Activated T-helper 17 cell treated with anti-CD3 and anti-CD28 coated beads, Interleukin-2, amount 50 U/mL, for 72 hours (primary cell): ENCODE results near the gene PTGER4. TPM values are rescaled to one million over a fixed set of nuclear protein-coding genes. Genes with fewer than 3 reads are reported as not detected.
"Not testable (repeated sequence)": the region's sequence is repeated elsewhere in the genome, so short reads cannot be mapped to it uniquely, and the experiment has no call there.

Experiments
- ATAC-seq: fragments of 150-1000 bp; cut with Tn5 transposase; replicated peaks from 2 replicates; pipeline ENCODE4 v1.10.0; 2021; ENCODE audit warnings: mild to moderate bottlenecking, moderate library complexity
- H3K27ac Mint-ChIP-seq: one replicate; pipeline ENCODE4 v1.8.0; 2022; ENCODE audit warnings: mixed read lengths
- H3K27me3 Mint-ChIP-seq: one replicate; pipeline ENCODE4 v1.8.0; 2022; ENCODE audit warnings: mixed read lengths
- H3K36me3 Mint-ChIP-seq: one replicate; pipeline ENCODE4 v1.8.0; 2022; ENCODE audit warnings: low read depth, mild to moderate bottlenecking, mixed read lengths
- H3K4me1 Mint-ChIP-seq: one replicate; pipeline ENCODE4 v1.8.0; 2022; ENCODE audit warnings: mixed read lengths
- H3K4me3 Mint-ChIP-seq: one replicate; pipeline ENCODE4 v1.8.0; 2022; ENCODE audit warnings: mild to moderate bottlenecking, mixed read lengths
- H3K9me3 Mint-ChIP-seq: one replicate; pipeline ENCODE4 v1.8.0; 2022; ENCODE audit warnings: mixed read lengths
- total RNA-seq, 2 donors: library from RNA; stranded (reverse); gene quantifications; one replicate each; pipeline ENCODE4 v1.2.3, GENCODE V29; 2022

Gene PTGER4
- total RNA-seq, 2 donors from 2014 or later, result 42.6 to 100 TPM

DNA sequence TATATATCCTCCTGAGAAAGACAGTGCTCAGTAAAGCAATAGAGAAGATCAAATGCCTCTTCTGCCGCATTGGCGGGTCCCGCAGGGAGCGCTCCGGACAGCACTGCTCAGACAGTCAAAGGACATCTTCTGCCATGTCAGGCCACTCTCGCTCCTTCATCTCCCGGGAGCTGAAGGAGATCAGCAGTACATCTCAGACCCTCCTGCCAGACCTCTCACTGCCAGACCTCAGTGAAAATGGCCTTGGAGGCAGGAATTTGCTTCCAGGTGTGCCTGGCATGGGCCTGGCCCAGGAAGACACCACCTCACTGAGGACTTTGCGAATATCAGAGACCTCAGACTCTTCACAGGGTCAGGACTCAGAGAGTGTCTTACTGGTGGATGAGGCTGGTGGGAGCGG is 12.2 kb downstream of the PTGER4 start:
- peak overlapping the region; percentile 92 for H3K4me3 Mint-ChIP-seq
- no peaks in the 10 kb centered on the region for H3K27me3 Mint-ChIP-seq
- no peaks in the 10 kb centered on the region for H3K9me3 Mint-ChIP-seq
- peaks cover 36% of the 10 kb centered on the region for H3K4me1 Mint-ChIP-seq
- H3K27ac Mint-ChIP-seq, result peak overlapping the region; percentile 58
- H3K36me3 Mint-ChIP-seq, result peaks cover 96% of the 10 kb centered on the region
- ATAC-seq, result no peak

GRCh38 chr5:40694433-40694832 is 14.7 kb downstream of the PTGER4 start:
- H3K27ac Mint-ChIP-seq, result peak overlapping the region; percentile 25
- peaks cover 96% of the 10 kb centered on the region for H3K36me3 Mint-ChIP-seq
- ATAC-seq, result no peak
- no peaks in the 10 kb centered on the region for H3K27me3 Mint-ChIP-seq
- H3K4me1 Mint-ChIP-seq, result peaks cover 20% of the 10 kb centered on the region
- no peak overlapping the region for H3K4me3 Mint-ChIP-seq
- no peaks in the 10 kb centered on the region for H3K9me3 Mint-ChIP-seq

- no peak for ATAC-seq
- Mint-ChIP-seq H3K36me3 (peaks cover 93% of the 10 kb centered on the region), H3K4me3 (no peak overlapping the region), H3K9me3 (peaks cover 19% of the 10 kb centered on the region), H3K27me3 (no peaks in the 10 kb centered on the region), H3K27ac (no peak overlapping the region), H3K4me1 (peaks cover 5% of the 10 kb centered on the region)
These were observed 20.5 kb downstream of the PTGER4 start for GRCh38 chr5:40700116-40700782.

DNA sequence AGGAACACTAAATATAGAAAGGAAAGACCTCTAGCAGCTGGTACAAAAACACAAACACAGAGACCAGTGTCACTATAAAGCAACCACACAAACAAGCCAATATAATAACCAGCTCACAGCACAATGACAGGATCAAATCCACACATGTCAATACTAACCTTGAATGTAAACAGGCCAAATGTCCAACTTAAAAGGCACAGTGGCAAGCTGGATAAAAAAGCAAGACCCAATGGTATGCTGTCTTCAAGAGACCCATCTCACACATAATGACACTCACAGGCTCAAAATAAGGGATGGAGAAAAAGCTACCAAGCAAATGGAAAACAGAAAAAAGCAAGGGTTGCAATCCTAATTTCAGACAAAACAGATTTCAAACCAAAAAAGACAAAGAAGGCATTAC is 22.3 kb downstream of the PTGER4 start:
- peaks cover 26% of the 10 kb centered on the region for H3K9me3 Mint-ChIP-seq
- H3K27ac Mint-ChIP-seq, ATAC-seq, H3K27me3 Mint-ChIP-seq, H3K4me1 Mint-ChIP-seq, H3K4me3 Mint-ChIP-seq: not testable (repeated sequence)
- H3K36me3 Mint-ChIP-seq, result peaks cover 79% of the 10 kb centered on the region

DNA sequence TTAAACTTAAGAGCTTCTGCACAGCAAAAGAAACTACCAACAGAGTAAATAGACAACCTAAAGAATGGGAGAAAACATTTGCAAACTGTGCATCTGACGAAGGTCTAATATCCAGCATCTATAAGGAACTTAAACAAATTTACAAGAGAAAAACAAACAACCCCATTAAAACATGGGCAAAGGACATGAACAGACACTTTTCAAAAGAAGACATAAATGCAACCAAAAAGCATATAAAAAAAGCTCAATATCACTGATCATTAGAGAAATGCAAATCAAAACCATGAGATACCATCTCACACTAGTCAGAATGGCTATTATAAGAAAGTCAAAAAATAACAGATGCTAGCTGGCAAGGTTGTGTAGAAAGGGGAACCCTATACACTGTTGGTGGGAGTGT is 25.8 kb downstream of the PTGER4 start:
- peaks cover 34% of the 10 kb centered on the region for H3K9me3 Mint-ChIP-seq
- ATAC-seq, H3K4me3 Mint-ChIP-seq: not testable (repeated sequence)

GRCh38 chr5:40710575-40710974 is 30.9 kb downstream of the PTGER4 start:
- not testable (repeated sequence) for H3K27me3 Mint-ChIP-seq, H3K4me1 Mint-ChIP-seq, H3K27ac Mint-ChIP-seq, H3K4me3 Mint-ChIP-seq, ATAC-seq
- Mint-ChIP-seq H3K36me3 (peaks cover 57% of the 10 kb centered on the region), H3K9me3 (peaks cover 11% of the 10 kb centered on the region)

More for the DNA sequence above, 25.8 kb downstream of the PTGER4 start:
- not testable (repeated sequence) for H3K27ac Mint-ChIP-seq, H3K4me1 Mint-ChIP-seq, H3K27me3 Mint-ChIP-seq
- H3K36me3 Mint-ChIP-seq, result peaks cover 73% of the 10 kb centered on the region

GRCh38 chr5:40714001-40714400 is 34.3 kb downstream of the PTGER4 start:
- H3K4me3 Mint-ChIP-seq, result no peak overlapping the region
- H3K27ac Mint-ChIP-seq, result no peak overlapping the region
- no peak for ATAC-seq
- no peaks in the 10 kb centered on the region for H3K27me3 Mint-ChIP-seq
- H3K9me3 Mint-ChIP-seq, result no peaks in the 10 kb centered on the region
- peaks cover 64% of the 10 kb centered on the region for H3K36me3 Mint-ChIP-seq
- H3K4me1 Mint-ChIP-seq, result peaks cover 6% of the 10 kb centered on the region

DNA sequence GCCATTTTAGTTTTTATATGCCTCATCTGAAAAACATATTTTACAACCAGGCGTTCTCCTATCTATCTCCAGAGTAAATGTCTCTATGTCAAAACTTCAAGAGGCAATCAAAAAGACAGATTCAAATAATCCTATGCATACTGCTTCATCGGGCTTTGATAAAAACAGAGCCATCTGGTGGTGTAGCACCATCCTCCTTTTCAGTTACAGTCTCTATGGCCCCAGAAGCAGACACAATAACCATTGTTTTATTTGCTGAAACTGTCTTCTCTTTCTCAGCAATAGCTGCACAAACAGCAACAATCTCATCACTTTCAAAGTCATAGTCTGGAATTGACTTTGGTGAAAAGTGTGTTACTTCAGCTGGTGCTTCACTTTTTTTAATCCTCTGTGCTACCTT is 36.3 kb downstream of the PTGER4 start:
- no peaks in the 10 kb centered on the region for H3K27me3 Mint-ChIP-seq
- no peaks in the 10 kb centered on the region for H3K9me3 Mint-ChIP-seq
- H3K27ac Mint-ChIP-seq, result no peak overlapping the region
- peaks cover 63% of the 10 kb centered on the region for H3K36me3 Mint-ChIP-seq
- peaks cover 6% of the 10 kb centered on the region for H3K4me1 Mint-ChIP-seq
- no peak for ATAC-seq
- no peak overlapping the region for H3K4me3 Mint-ChIP-seq

- Mint-ChIP-seq H3K9me3 (no peaks in the 10 kb centered on the region), H3K4me1 (peaks cover 6% of the 10 kb centered on the region), H3K36me3 (peaks cover 63% of the 10 kb centered on the region), H3K4me3 (no peak overlapping the region), H3K27ac (no peak overlapping the region), H3K27me3 (no peaks in the 10 kb centered on the region)
- ATAC-seq, result no peak
These were observed 36.9 kb downstream of the PTGER4 start for GRCh38 chr5:40716590-40716989.

DNA sequence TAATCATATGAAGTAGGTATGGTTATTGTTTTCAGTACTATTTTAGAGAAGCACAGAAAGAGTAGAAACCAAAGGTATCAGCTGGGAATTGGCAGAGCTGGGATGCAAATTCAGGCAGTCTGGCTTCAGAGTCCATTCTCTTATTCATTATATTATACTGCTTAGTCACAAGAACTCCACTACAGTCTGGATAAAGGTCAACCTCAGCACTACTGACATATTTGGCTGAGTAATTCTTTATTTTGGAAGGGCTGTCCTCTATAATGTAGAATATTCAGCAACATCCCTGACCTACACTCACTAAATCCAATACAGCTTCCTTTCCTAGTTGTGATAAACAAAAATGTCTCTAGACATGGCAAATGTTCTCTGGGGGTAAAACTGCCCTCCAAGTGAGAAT is 37.6 kb downstream of the PTGER4 start:
- H3K27ac Mint-ChIP-seq, result no peak overlapping the region
- H3K36me3 Mint-ChIP-seq, result peaks cover 64% of the 10 kb centered on the region
- H3K9me3 Mint-ChIP-seq, result no peaks in the 10 kb centered on the region
- H3K4me3 Mint-ChIP-seq, result no peak overlapping the region
- ATAC-seq, result no peak
- peaks cover 6% of the 10 kb centered on the region for H3K4me1 Mint-ChIP-seq
- H3K27me3 Mint-ChIP-seq, result no peaks in the 10 kb centered on the region

DNA sequence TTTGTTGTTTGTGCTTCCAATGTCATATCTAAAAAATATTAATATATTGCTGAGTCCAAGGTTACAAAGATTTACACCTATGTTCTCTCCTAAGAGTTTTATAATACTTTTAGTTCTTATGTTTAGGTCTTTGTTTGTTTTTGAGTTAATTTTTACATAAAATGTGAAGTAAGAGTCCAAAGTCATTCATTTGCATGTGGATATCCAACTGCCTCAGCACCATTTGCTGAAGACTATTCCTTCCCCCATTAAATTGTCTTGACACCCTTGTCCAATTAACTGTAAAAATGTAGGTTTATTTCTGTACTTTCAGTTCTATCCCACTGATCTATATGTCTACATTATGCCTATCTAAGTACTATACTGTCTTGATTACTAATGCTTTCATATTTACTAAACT is 40.4 kb downstream of the PTGER4 start:
- H3K27ac Mint-ChIP-seq, result no peak overlapping the region
- H3K4me3 Mint-ChIP-seq, result no peak overlapping the region
- H3K27me3 Mint-ChIP-seq, result no peaks in the 10 kb centered on the region
- no peak for ATAC-seq
- no peaks in the 10 kb centered on the region for H3K9me3 Mint-ChIP-seq
- H3K36me3 Mint-ChIP-seq, result peaks cover 75% of the 10 kb centered on the region
- H3K4me1 Mint-ChIP-seq, result peaks cover 6% of the 10 kb centered on the region

DNA sequence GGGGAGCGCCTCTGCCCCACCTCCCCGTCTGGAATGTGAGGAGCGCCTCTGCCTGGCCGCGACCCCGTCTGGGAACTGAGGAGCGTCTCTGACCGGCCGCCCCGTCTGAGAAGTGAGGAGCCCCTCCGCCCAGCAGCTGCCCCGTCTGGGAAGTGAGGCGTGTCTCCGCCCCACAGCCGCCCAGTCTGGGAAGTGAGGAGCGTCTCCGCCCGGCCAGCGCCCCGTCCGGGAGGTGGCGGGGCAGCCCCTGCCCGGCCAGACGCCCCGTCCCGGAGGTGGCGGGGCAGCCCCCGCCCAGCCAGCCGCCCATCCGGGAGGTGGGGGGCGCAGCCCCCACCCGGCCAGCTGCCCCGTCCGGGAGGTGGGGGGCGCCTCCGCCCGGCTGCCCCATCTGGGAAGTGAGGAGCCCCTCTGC is 42.8 kb downstream of the PTGER4 start:
- not testable (repeated sequence) for H3K4me3 Mint-ChIP-seq, H3K9me3 Mint-ChIP-seq, H3K27ac Mint-ChIP-seq, ATAC-seq, H3K4me1 Mint-ChIP-seq, H3K27me3 Mint-ChIP-seq
- H3K36me3 Mint-ChIP-seq, result peaks cover 79% of the 10 kb centered on the region

DNA sequence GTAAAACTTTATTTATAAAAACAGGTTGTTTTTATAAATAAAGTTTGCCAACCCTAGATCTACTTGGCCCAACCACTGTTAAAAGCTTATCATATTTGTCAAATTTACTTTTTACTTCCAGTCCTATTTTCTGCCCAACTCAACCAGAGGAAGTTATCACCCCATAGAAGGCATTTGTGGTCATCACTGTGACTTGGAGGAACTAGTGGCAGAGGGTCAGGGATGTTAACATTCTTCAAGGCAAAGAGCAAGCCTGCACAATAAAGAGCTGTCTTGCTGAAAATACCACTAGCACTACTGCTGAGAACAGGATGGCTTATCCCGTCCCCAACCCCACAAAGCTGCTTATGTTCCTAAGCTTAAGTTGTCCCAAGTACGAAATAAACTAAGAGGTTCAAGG is 53.7 kb downstream of the PTGER4 start:
- peaks cover 17% of the 10 kb centered on the region for H3K4me1 Mint-ChIP-seq
- peaks cover 33% of the 10 kb centered on the region for H3K36me3 Mint-ChIP-seq
- ATAC-seq, result no peak
- H3K9me3 Mint-ChIP-seq, result no peaks in the 10 kb centered on the region
- no peaks in the 10 kb centered on the region for H3K27me3 Mint-ChIP-seq
- no peak overlapping the region for H3K4me3 Mint-ChIP-seq
- no peak overlapping the region for H3K27ac Mint-ChIP-seq

- H3K4me1 Mint-ChIP-seq, result peaks cover 17% of the 10 kb centered on the region
- H3K9me3 Mint-ChIP-seq, result no peaks in the 10 kb centered on the region
- peak overlapping the region; percentile 54 for H3K27ac Mint-ChIP-seq
- no peak for ATAC-seq
- H3K27me3 Mint-ChIP-seq, result no peaks in the 10 kb centered on the region
- H3K4me3 Mint-ChIP-seq, result no peak overlapping the region
- H3K36me3 Mint-ChIP-seq, result peaks cover 32% of the 10 kb centered on the region
These were observed 54.3 kb downstream of the PTGER4 start for GRCh38 chr5:40733879-40734563.

GRCh38 chr5:40734986-40735385 is 55.3 kb downstream of the PTGER4 start:
- Mint-ChIP-seq H3K36me3 (peaks cover 29% of the 10 kb centered on the region), H3K4me3 (peak overlapping the region; percentile 1), H3K9me3 (peaks cover 3% of the 10 kb centered on the region), H3K27me3 (no peaks in the 10 kb centered on the region), H3K27ac (peak overlapping the region; percentile 54), H3K4me1 (peaks cover 17% of the 10 kb centered on the region)
- ATAC-seq, result peak; percentile 25
